Gastroesophageal sphincter (tissue), 4 donors: Measurements from ENCODE around the gene MAP2K1. TPM values are rescaled to one million over a fixed set of nuclear protein-coding genes. Genes with fewer than 3 reads are reported as not detected.

Experiments used
- ATAC-seq: fragments of 150-250 bp; one replicate; pipeline ENCODE4 v1.9.1; 2016; ENCODE audit warnings: mild to moderate bottlenecking, moderate library complexity
- H3K27ac ChIP-seq, 4 donors: fragments of 200-600 bp; sonication (generic) in 3 of 4; 1 replicate in 3 of 4; 2 replicates in 1 of 4; pipeline ENCODE4 v1.5.1; 2016 to 2019
- H3K27me3 ChIP-seq: fragments of 200-600 bp; sonication (generic); one replicate; pipeline ENCODE4 v1.5.1; 2019
- H3K36me3 ChIP-seq, 2 donors: fragments of 200-600 bp; sonication (generic); one replicate each; pipeline ENCODE4 v1.5.1; 2019; ENCODE audit warnings: control low read depth in 1 of 2
- H3K4me1 ChIP-seq, 3 donors: fragments of 200-600 bp; sonication (generic); 1 replicate in 2 of 3; 2 replicates in 1 of 3; pipeline ENCODE4 v1.5.1; 2016 to 2019; ENCODE audit warnings: control low read depth in 2 of 3
- H3K4me3 ChIP-seq, 2 donors: fragments of 200-600 bp; sonication (generic); one replicate each; pipeline ENCODE4 v1.5.1; 2019; ENCODE audit warnings: mild to moderate bottlenecking in 1 of 2, moderate library complexity in 1 of 2
- H3K9me3 ChIP-seq, 3 donors: fragments of 200-600 bp; sonication (generic); one replicate each; pipeline ENCODE4 v1.5.1; 2017 to 2019; ENCODE audit warnings: control low read depth in 2 of 3
- CTCF ChIP-seq, 4 experiments: fragments of 200-600 bp in 2 of 4; fragments of 450-650 bp in 2 of 4; sonication (generic) in 1 of 4; IDR thresholded peaks; one replicate each; pipeline ENCODE4 v1.5.1; 2017 to 2019; ENCODE audit warnings: antibody characterized with exemption in 4 of 4, mild to moderate bottlenecking in 2 of 4, moderate library complexity in 2 of 4
- EP300 ChIP-seq: sonication (generic); formaldehyde crosslinking; IDR thresholded peaks from one replicate; pipeline ENCODE4 v1.6.1; 2017; ENCODE audit warnings: antibody characterized with exemption, mild to moderate bottlenecking
- POLR2A ChIP-seq, 2 donors: fragments of 450-650 bp; IDR thresholded peaks; one replicate each; pipeline ENCODE4 v1.6.1; 2017; ENCODE audit warnings: antibody characterized with exemption in 2 of 2, mild to moderate bottlenecking in 2 of 2, moderate library complexity in 1 of 2
- POLR2AphosphoS5 ChIP-seq: sonication (generic); formaldehyde crosslinking; IDR thresholded peaks from one replicate; pipeline ENCODE4 v1.6.1; 2017; ENCODE audit warnings: antibody characterized with exemption
- WGBS, 2 donors: methylation state at CpG; one replicate each; pipeline ENCODE4 v1.1.5; 2018; ENCODE audit warnings: low coverage in 1 of 2; 5-methylcytosine and 5-hydroxymethylcytosine counted together
- total RNA-seq, 4 donors: library from RNA; depleted of rRNA; stranded (reverse); fragments of >200 nt; gene quantifications; one replicate each; pipeline ENCODE4 v1.1.0, GENCODE V29; 2016

MAP2K1 gene
- total RNA-seq, 4 donors from 2014 or later = 27.7 to 47.1 (median 39.6) TPM

DNA sequence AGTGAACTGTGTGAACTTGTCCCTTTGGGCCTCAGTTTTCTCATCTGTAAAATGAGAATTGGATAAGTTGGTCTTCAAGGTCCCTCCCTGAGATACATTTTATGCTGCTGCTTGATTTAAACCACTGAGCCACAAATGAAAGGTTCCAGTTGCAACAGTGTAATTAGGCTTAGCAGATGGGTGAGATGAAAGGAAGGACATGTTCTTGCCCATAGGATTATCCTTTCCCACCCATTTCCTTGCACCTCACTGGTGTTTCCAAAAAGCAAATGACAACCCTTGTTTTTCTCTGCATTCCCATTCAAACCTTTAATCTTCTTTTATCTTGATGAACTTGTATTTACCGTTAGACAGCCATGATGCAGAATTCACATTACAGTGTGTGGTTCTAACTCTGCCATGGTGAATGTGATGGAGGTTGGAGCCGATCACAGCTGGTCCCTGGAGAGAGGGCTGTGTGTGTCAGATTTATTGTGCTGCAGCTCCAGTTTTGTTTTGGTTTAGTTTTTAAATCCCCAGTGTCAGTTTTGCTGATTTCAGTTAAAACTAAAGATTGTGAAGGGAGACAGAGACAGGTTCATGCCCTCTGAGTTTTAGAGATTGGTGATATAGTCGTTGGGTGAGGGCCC, 44.0 kb downstream of the MAP2K1 start:
- Histone ChIP-seq H3K27ac (no peak overlapping the region), H3K36me3 (peaks cover 0 to 10% of the 10 kb centered on the region in 2 donors), H3K9me3 (no peaks in the 10 kb centered on the region), H3K27me3 (no peaks in the 10 kb centered on the region), H3K4me1 (no peaks in the 10 kb centered on the region), H3K4me3 (no peak overlapping the region)
- no peak for TF ChIP-seq EP300
- no peak for TF ChIP-seq CTCF (IDR thresholded peaks at IDR 0.05)
- TF ChIP-seq POLR2A (IDR thresholded peaks at IDR 0.05) = no peak
- no peak for TF ChIP-seq POLR2AphosphoS5
- WGBS, 2 donors = 40 to 63% methylated on average over 3 of the region's 3 CpGs
- ATAC-seq = no peak

DNA sequence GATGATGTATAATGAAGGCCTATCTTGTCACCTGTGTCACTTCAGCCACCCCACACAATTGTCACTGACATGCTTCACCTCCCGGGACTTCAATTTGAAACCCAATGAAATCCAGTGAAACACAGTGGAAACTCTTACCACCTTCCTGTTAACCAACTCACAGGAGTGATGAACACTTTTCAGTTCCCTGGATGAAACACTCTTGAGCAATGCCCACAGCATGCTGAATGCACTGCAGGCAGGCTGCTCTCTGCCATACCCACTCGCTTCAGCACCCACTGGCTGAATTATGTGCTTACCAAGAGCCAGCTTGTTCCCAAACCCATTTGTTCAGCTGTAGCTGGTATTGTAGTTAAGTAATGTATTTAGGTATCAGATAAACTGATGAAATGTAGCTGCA, 47.0 kb downstream of the MAP2K1 start:
- no peaks in the 10 kb centered on the region for H3K9me3 ChIP-seq
- ATAC-seq = no peak
- H3K4me3 ChIP-seq = no peak overlapping the region
- 75% methylated on average over 2 of the region's 2 CpGs; no CpG with 5 or more reads in 1 of the 2 donors for WGBS, 2 donors
- H3K27ac ChIP-seq = no peak overlapping the region
- no peak for TF ChIP-seq POLR2A (IDR thresholded peaks at IDR 0.05)
- TF ChIP-seq EP300 = no peak
- TF ChIP-seq POLR2AphosphoS5 = no peak
- no peak for TF ChIP-seq CTCF (IDR thresholded peaks at IDR 0.05)
- H3K4me1 ChIP-seq = no peaks in the 10 kb centered on the region
- no peaks in the 10 kb centered on the region for H3K27me3 ChIP-seq
- peaks cover 0 to 40% of the 10 kb centered on the region in 2 donors for H3K36me3 ChIP-seq

DNA sequence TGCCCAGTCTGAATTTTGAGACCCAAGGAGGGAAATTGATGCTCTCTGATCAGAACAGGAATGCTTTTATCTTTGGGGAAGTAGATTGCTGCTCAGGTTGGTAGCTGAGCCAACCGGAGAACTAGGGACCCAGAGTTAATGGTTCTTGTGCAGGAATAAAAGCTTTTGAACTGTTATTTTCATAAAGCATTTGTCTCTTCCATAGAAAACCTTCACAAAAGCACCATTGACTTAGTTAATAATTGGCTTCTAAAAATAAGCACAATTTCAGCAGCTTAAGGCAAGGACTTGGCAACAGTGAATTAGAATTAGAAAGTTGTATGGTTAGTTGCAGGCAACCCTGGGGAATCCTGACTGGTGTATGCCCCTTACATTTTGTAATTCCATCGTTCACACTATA, 53.8 kb downstream of the MAP2K1 start:
- no peaks in the 10 kb centered on the region for H3K9me3 ChIP-seq
- no peaks in the 10 kb centered on the region for H3K27me3 ChIP-seq
- H3K4me3 ChIP-seq = no peak overlapping the region
- no peaks in the 10 kb centered on the region for H3K4me1 ChIP-seq
- H3K27ac ChIP-seq = no peak overlapping the region
- peaks cover 0 to 100% of the 10 kb centered on the region in 2 donors for H3K36me3 ChIP-seq
- ATAC-seq = no peak
- 85 to 93% methylated on average over 1 to 2 of the region's 2 CpGs for WGBS, 2 donors
- TF ChIP-seq EP300 (no peak), CTCF (IDR thresholded peaks at IDR 0.05) (no peak)

GRCh38 chr15:66452420-66452819, 65.7 kb downstream of the MAP2K1 start:
- ATAC-seq = no peak
- WGBS, 2 donors = 74 to 88% methylated on average over 3 to 4 of the region's 4 CpGs
- no peak for TF ChIP-seq CTCF (IDR thresholded peaks at IDR 0.05)
- TF ChIP-seq POLR2A (IDR thresholded peaks at IDR 0.05) = no peak
- TF ChIP-seq POLR2AphosphoS5 = no peak
- TF ChIP-seq EP300 = no peak
- H3K4me3 ChIP-seq = no peak overlapping the region
- no peaks in the 10 kb centered on the region for H3K4me1 ChIP-seq
- no peak overlapping the region for H3K27ac ChIP-seq
- H3K36me3 ChIP-seq = peaks cover 0 to 27% of the 10 kb centered on the region in 2 donors
- no peaks in the 10 kb centered on the region for H3K27me3 ChIP-seq
- no peaks in the 10 kb centered on the region for H3K9me3 ChIP-seq

DNA sequence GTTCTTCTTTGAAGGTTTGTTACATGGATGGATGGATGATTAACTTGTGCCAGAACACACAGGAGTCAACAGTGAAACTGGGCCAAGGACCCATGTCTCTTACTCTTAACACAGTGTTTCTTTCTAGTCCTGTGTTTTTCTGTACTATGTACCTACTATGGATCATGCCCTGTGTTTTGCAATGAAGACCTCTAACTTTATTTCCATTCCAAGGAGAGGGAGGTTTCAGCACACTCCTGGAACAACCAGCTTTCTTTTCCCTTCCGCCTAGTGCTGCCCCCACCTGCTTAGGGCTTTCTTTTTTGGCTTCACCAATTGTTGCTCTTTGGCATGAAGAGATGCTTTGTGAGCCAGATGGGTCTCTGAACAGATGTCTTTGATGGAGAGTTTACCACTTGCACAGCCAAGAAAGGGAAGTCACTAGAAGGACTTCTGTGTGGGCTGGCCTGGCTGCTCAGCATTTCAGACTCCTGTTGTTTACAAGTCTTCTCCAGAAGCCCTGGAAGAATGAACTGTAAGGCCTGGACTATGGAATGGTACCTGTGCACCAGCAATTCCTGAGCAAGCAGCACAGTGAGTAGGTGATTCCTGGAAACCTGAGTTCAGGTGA, 66.4 kb downstream of the MAP2K1 start:
- no peak overlapping the region for H3K4me3 ChIP-seq
- no peaks in the 10 kb centered on the region for H3K4me1 ChIP-seq
- H3K9me3 ChIP-seq = no peaks in the 10 kb centered on the region
- peak; percentile 36 for ATAC-seq
- H3K27me3 ChIP-seq = no peaks in the 10 kb centered on the region
- WGBS, 2 donors = 50 to 56% methylated on average over 1 of the region's 1 CpG
- TF ChIP-seq POLR2AphosphoS5 (no peak), EP300 (no peak), CTCF (IDR thresholded peaks at IDR 0.05) (no peak), POLR2A (IDR thresholded peaks at IDR 0.05) (no peak)
- peaks cover 0 to 21% of the 10 kb centered on the region in 2 donors for H3K36me3 ChIP-seq
- H3K27ac ChIP-seq = no peak overlapping the region
